Brain microvascular endothelial cell (primary cell): Measurements from ENCODE around the gene TRABD2A.

Source experiments
- DNase-seq: peaks from one replicate; pipeline ENCODE4 v3.0.0-alpha.2; 2020
- H3K27ac ChIP-seq: fragments of 250-450 bp; sonication (Bioruptor Pico); 2 replicates; pipeline ENCODE4 v1.5.1; 2020; ENCODE audit warnings: mild to moderate bottlenecking, moderate library complexity
- H3K27me3 ChIP-seq: fragments of 250-450 bp; sonication (Bioruptor Pico); replicated peaks from 2 replicates; pipeline ENCODE4 v1.5.1; 2020; ENCODE audit warnings: mild to moderate bottlenecking
- H3K36me3 ChIP-seq: fragments of 250-450 bp; sonication (Bioruptor Pico); replicated peaks from 2 replicates; pipeline ENCODE4 v1.5.1; 2020; ENCODE audit warnings: mild to moderate bottlenecking
- H3K4me3 ChIP-seq: 2 replicates; pipeline ENCODE4 v1.5.1; 2011; ENCODE audit warnings: low read depth, mild to moderate bottlenecking, control low read depth, low read length, moderate library complexity
- CTCF ChIP-seq: IDR thresholded peaks from 2 replicates; pipeline ENCODE4 v1.5.1; 2011; ENCODE audit warnings: low read depth, mild to moderate bottlenecking, moderate library complexity, low read length, control low read depth, inconsistent platforms; ENCODE audit errors: missing control alignments
- in situ Hi-C: cut with HindIII; loops from 2 replicates; pipeline ENCODE4 v1.10.0; 2017; ENCODE audit warnings: low sequenced_read_pairs, low pct_ligation_motif_present

Gene TRABD2A

DNA sequence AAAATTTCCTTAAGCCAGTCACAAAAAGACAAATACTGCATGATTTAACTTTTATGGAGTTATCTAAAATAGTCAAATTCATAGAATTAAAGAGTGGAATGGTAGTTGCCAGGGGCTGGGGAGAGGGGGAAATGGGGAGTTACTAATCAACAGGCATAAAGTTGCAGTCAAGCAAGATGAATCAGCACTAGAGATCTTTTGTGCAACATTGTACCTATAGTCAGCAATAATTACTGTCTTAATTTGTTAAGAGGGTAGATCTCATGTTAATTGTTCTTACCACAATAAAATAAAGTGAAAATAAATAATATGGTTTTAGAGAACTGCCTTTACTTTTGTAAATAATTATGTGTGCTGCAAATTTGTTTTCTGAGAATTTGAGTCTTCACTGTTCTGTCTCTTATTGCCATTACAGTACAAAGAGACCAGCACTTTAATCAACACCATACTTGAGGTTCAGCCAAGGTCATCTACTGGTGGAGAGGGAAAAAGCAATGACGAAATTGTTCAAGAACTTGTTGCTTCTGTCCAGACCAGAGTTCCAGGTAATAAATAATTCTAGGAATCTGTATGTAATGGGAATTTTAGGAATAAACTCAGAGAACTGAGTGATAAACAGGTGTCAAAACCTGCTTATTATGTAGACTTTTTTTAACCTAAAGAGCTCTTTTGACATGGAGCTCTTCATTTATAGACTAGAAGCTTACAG, 75.5 kb downstream of the TRABD2A start:
- no peak for TF ChIP-seq CTCF
- DNase-seq = no peak
- Histone ChIP-seq H3K27me3 (no peaks in the 10 kb centered on the region), H3K27ac (no peak overlapping the region), H3K36me3 (no peaks in the 10 kb centered on the region), H3K4me3 (no peak overlapping the region)
- in situ Hi-C loops = no loop called here

- Histone ChIP-seq H3K27ac (no peak overlapping the region), H3K36me3 (no peaks in the 10 kb centered on the region), H3K4me3 (no peak overlapping the region), H3K27me3 (no peaks in the 10 kb centered on the region)
- in situ Hi-C loops = no loop called here
- no peak for TF ChIP-seq CTCF
- no peak for DNase-seq
Observed at GRCh38 chr2:84801811-84802210, 79.1 kb downstream of the TRABD2A start.

GRCh38 chr2:84800194-84800805, 80.6 kb downstream of the TRABD2A start:
- DNase-seq = no peak
- in situ Hi-C loops = no loop called here
- no peak overlapping the region for H3K4me3 ChIP-seq
- H3K27ac ChIP-seq = no peak overlapping the region
- TF ChIP-seq CTCF = no peak
- no peaks in the 10 kb centered on the region for H3K27me3 ChIP-seq
- no peaks in the 10 kb centered on the region for H3K36me3 ChIP-seq

- no peaks in the 10 kb centered on the region for H3K36me3 ChIP-seq
- H3K27ac ChIP-seq = no peak overlapping the region
- TF ChIP-seq CTCF = no peak
- in situ Hi-C loops = no loop called here
- no peak for DNase-seq
- no peaks in the 10 kb centered on the region for H3K27me3 ChIP-seq
- no peak overlapping the region for H3K4me3 ChIP-seq
Observed at GRCh38 chr2:84799772-84800171, 81.1 kb downstream of the TRABD2A start.

- Histone ChIP-seq H3K36me3 (no peaks in the 10 kb centered on the region), H3K27ac (no peak overlapping the region), H3K27me3 (no peaks in the 10 kb centered on the region), H3K4me3 (no peak overlapping the region)
- in situ Hi-C loops = no loop called here
- no peak for TF ChIP-seq CTCF
- no peak for DNase-seq
Observed at GRCh38 chr2:84797271-84797670, 83.6 kb downstream of the TRABD2A start.
